Measurements from ENCODE around the gene RABGAP1.

DNA sequence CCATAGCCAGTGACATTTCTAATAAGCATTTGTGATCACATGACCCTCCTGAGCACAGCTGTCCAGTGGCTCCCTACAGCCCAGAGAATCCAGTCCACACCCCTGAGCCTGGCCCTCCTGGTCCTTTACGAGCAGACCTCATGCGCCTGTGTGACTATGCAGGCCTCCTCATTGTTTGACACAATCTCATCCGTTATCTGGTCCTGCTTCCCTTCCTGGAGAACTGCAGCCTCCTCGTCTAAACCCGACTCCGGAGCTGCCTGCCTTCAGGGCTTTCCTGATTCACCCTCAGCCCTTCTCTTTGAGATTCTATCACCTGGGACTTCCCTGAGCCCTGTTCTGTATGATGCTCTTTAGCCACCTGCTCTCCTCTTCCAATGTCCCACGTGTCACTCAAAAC lies 172.4 kb downstream of the RABGAP1 start:
- TF ChIP-seq POLR2AphosphoS5 (IDR thresholded peaks at IDR 0.05; ENCODE audit: borderline replicate concordance, low read depth, low read length) = no peak
- no peak for TF ChIP-seq EZH2 (IDR thresholded peaks at IDR 0.05)
- TF ChIP-seq FOXP2 (optimal IDR thresholded peaks at IDR 0.05; ENCODE audit: control extremely low read depth, extremely low read length, insufficient read depth) = no peak
